Colonic mucosa (tissue), 4 donors: ENCODE data around the gene ARHGAP1. TPM values are rescaled to one million over a fixed set of nuclear protein-coding genes. Genes with fewer than 3 reads are reported as not detected.

Source experiments
- DNase-seq: peaks from one replicate; pipeline ENCODE4 v3.0.0-alpha.2; 2020
- H3K27ac ChIP-seq: fragments of 200-600 bp; one replicate; pipeline ENCODE4 v1.8.0; 2021
- H3K27me3 ChIP-seq: fragments of 200-600 bp; one replicate; pipeline ENCODE4 v1.8.0; 2021
- H3K36me3 ChIP-seq: fragments of 200-600 bp; one replicate; pipeline ENCODE4 v1.8.0; 2021
- H3K4me1 ChIP-seq: fragments of 200-600 bp; one replicate; pipeline ENCODE4 v1.8.0; 2021; ENCODE audit warnings: mild to moderate bottlenecking
- H3K4me3 ChIP-seq: fragments of 200-600 bp; one replicate; pipeline ENCODE4 v1.8.0; 2021
- H3K9ac ChIP-seq, 2 donors: one replicate each; pipeline ENCODE4 v1.7.0; 2013; ENCODE audit warnings: control low read depth in 2 of 2, low read depth in 2 of 2, low read length in 2 of 2
- H3K9me3 ChIP-seq: fragments of 200-600 bp; one replicate; pipeline ENCODE4 v1.8.0; 2021
- CTCF ChIP-seq: fragments of 200-600 bp; IDR thresholded peaks from one replicate; pipeline ENCODE4 v1.8.0; 2022; ENCODE audit warnings: antibody characterized with exemption, mild to moderate bottlenecking
- intact Hi-C: fragments of 100-400 bp; cut with DNase I; formaldehyde crosslinking; loops from one replicate; pipeline ENCODE4 v1.14.1; 2022
- total RNA-seq, 2 donors: library from RNA; stranded (reverse); fragmentation: NEBNext Ultra II Directional in 1 of 2; extraction: Animal tissue kit (Norgen Biotek cat#: 25700) in 1 of 2; gene quantifications; one replicate each; pipeline ENCODE4 v1.2.1, GENCODE V29; 2021
- donor health status: healthy.
- donor health status: DM: no; HTN: no; CAD: no.
- donor health status: DM: no; HTN: no; CAD: no.

The ARHGAP1 gene
- total RNA-seq, 2 donors from 2014 or later = 68.3 to 81.7 TPM

DNA sequence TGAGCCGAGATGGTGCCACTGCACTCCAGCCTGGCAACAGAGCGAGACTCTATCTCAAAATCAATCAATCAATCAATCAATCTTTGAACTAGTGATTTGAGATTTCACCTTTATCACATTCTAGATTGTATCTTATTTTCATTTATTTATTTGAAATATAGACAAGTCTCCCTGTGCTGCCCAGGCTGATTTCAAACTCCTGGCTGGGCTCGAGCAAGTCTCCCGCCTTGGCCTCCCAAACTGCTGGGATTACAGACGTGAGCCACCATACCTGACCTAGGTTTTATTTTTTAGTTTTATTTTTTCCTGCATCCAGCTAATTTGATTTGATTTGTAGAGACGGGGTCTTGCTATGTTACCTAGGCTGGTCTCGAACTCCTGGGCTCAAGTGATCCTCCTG, 35.7 kb upstream of the ARHGAP1 start:
- no peak overlapping the region for H3K27ac ChIP-seq
- intact Hi-C loops = no loop called here
- no peaks in the 10 kb centered on the region for H3K36me3 ChIP-seq
- peak overlapping the region in 1 of 2 donors; percentile 26 for H3K9ac ChIP-seq
- H3K27me3 ChIP-seq = no peaks in the 10 kb centered on the region
- no peaks in the 10 kb centered on the region for H3K9me3 ChIP-seq
- no peaks in the 10 kb centered on the region for H3K4me1 ChIP-seq
- TF ChIP-seq CTCF = no peak
- no peak overlapping the region for H3K4me3 ChIP-seq
- no peak for DNase-seq

GRCh38 chr11:46733234-46733633, 32.8 kb upstream of the ARHGAP1 start:
- H3K27me3 ChIP-seq = no peaks in the 10 kb centered on the region
- no peaks in the 10 kb centered on the region for H3K36me3 ChIP-seq
- intact Hi-C loops = no loop called here
- no peak overlapping the region for H3K4me3 ChIP-seq
- H3K9ac ChIP-seq = no peak overlapping the region
- H3K9me3 ChIP-seq = no peaks in the 10 kb centered on the region
- no peaks in the 10 kb centered on the region for H3K4me1 ChIP-seq
- TF ChIP-seq CTCF = no peak
- no peak overlapping the region for H3K27ac ChIP-seq
- no peak for DNase-seq

DNA sequence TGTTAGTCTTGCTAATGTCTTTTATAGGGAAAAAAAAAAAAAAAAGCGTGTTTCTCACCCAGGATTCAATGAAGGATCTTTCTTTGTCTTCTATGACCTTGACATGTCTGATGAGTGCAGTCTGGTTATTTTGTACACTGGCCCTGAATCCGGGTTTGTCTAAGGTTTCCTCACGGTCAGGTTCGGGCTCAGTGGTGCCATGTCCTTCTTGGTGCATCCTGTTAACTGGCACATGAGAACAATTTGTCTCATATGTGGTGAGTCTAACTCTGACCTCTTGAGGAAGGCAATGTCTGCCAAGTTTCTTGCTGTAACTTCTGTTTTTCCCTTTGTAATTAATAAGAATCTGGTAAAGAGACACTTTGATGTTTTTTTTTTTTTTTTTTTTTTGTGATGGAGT, 31.1 kb upstream of the ARHGAP1 start:
- no peak overlapping the region for H3K27ac ChIP-seq
- H3K9ac ChIP-seq = no peak overlapping the region
- no peak overlapping the region for H3K4me3 ChIP-seq
- no peak for TF ChIP-seq CTCF
- H3K27me3 ChIP-seq = no peaks in the 10 kb centered on the region
- intact Hi-C loops = no loop called here
- DNase-seq = no peak
- no peaks in the 10 kb centered on the region for H3K36me3 ChIP-seq
- H3K4me1 ChIP-seq = no peaks in the 10 kb centered on the region
- H3K9me3 ChIP-seq = no peaks in the 10 kb centered on the region

- Histone ChIP-seq H3K4me1 (no peaks in the 10 kb centered on the region), H3K9ac (no peak overlapping the region), H3K4me3 (no peak overlapping the region), H3K27me3 (no peaks in the 10 kb centered on the region), H3K36me3 (no peaks in the 10 kb centered on the region), H3K9me3 (no peaks in the 10 kb centered on the region), H3K27ac (no peak overlapping the region)
- no peak for TF ChIP-seq CTCF
- no peak for DNase-seq
- intact Hi-C loops = no loop called here
Observed at GRCh38 chr11:46729110-46730027, 28.9 kb upstream of the ARHGAP1 start.

- H3K4me3 ChIP-seq = no peak overlapping the region
- no peak overlapping the region for H3K27ac ChIP-seq
- no peaks in the 10 kb centered on the region for H3K27me3 ChIP-seq
- TF ChIP-seq CTCF = no peak
- intact Hi-C loops = no loop called here
- H3K9me3 ChIP-seq = no peaks in the 10 kb centered on the region
- H3K4me1 ChIP-seq = no peaks in the 10 kb centered on the region
- no peaks in the 10 kb centered on the region for H3K36me3 ChIP-seq
- no peak overlapping the region for H3K9ac ChIP-seq
- DNase-seq = no peak
Observed at GRCh38 chr11:46728659-46729040, 28.2 kb upstream of the ARHGAP1 start.
